ENCODE results near the gene CDO1.

The CDO1 gene

GRCh38 chr5:115807654-115808052 is 8.8 kb downstream of the CDO1 start:
- no peak overlapping the region for H3K27ac ChIP-seq (replicated peaks)
- TF ChIP-seq CTCF (IDR thresholded peaks at IDR 0.05; ENCODE audit: insufficient read depth, low read length) (no peak), GABPA (IDR thresholded peaks at IDR 0.05; ENCODE audit: low read depth) (no peak), REST (IDR thresholded peaks at IDR 0.05; ENCODE audit: insufficient replicate concordance, low read depth) (no peak), SPI1 (IDR thresholded peaks at IDR 0.05; ENCODE audit: borderline replicate concordance, low read depth) (no peak), POLR2AphosphoS5 (IDR thresholded peaks at IDR 0.05; ENCODE audit: low read depth) (no peak)
- DNase-seq (ENCODE audit: low read depth in 1 of 2, low spot score in 1 of 2): no peak

GRCh38 chr5:115806986-115807653 is 9.3 kb downstream of the CDO1 start:
- no peak overlapping the region for H3K27ac ChIP-seq (replicated peaks)
- no peaks in the 10 kb centered on the region for H3K27me3 ChIP-seq (ENCODE audit: insufficient read depth, poor library complexity, severe bottlenecking)
- no peak overlapping the region for H3K4me3 ChIP-seq (replicated peaks; ENCODE audit: insufficient read depth, low read length)
- no peak for TF ChIP-seq SPI1 (IDR thresholded peaks at IDR 0.05; ENCODE audit: borderline replicate concordance, low read depth)
- no peak for TF ChIP-seq GABPA (IDR thresholded peaks at IDR 0.05; ENCODE audit: low read depth)
- TF ChIP-seq POLR2AphosphoS5 (IDR thresholded peaks at IDR 0.05; ENCODE audit: low read depth): no peak
- TF ChIP-seq REST (IDR thresholded peaks at IDR 0.05; ENCODE audit: insufficient replicate concordance, low read depth): no peak
- TF ChIP-seq CTCF (IDR thresholded peaks at IDR 0.05; ENCODE audit: insufficient read depth, low read length): no peak
- DNase-seq (ENCODE audit: low read depth in 1 of 2, low spot score in 1 of 2): no peak

More at GRCh38 chr5:115807654-115808052, 8.8 kb downstream of the CDO1 start:
- no peak overlapping the region for H3K4me3 ChIP-seq (replicated peaks; ENCODE audit: insufficient read depth, low read length)
- no peaks in the 10 kb centered on the region for H3K27me3 ChIP-seq (ENCODE audit: insufficient read depth, poor library complexity, severe bottlenecking)

- Histone ChIP-seq H3K27ac (replicated peaks) (no peak overlapping the region), H3K4me3 (replicated peaks; ENCODE audit: insufficient read depth, low read length) (no peak overlapping the region), H3K27me3 (ENCODE audit: insufficient read depth, poor library complexity, severe bottlenecking) (no peaks in the 10 kb centered on the region)
- DNase-seq (ENCODE audit: low read depth in 1 of 2, low spot score in 1 of 2): no peak
- TF ChIP-seq GABPA (IDR thresholded peaks at IDR 0.05; ENCODE audit: low read depth): no peak
- no peak for TF ChIP-seq REST (IDR thresholded peaks at IDR 0.05; ENCODE audit: insufficient replicate concordance, low read depth)
- no peak for TF ChIP-seq CTCF (IDR thresholded peaks at IDR 0.05; ENCODE audit: insufficient read depth, low read length)
- no peak for TF ChIP-seq POLR2AphosphoS5 (IDR thresholded peaks at IDR 0.05; ENCODE audit: low read depth)
Measured at GRCh38 chr5:115801984-115802383, 14.5 kb downstream of the CDO1 start.

Data from HL-60 (cell line).